Measurements from ENCODE around the gene DBP.

The DBP gene

GRCh38 chr19:48606463-48607358 lies 30.5 kb downstream of the DBP start, which contains the start of gene SPACA4:
Gene SPACA4, plus strand, starts transcription at chr19:48606742. Its CDS starts 237 bp downstream, at chr19:48606979.
- no peak for TF ChIP-seq CTCF (IDR thresholded peaks at IDR 0.05; ENCODE audit: low read depth, low read length)
- DNase-seq (ENCODE audit: extremely low read depth, low read depth), result no peak

GRCh38 chr19:48603850-48604249 lies 33.3 kb downstream of the DBP start:
- no peak for DNase-seq (ENCODE audit: extremely low read depth, low read depth)
- TF ChIP-seq CTCF (IDR thresholded peaks at IDR 0.05; ENCODE audit: low read depth, low read length), result no peak

- TF ChIP-seq CTCF (IDR thresholded peaks at IDR 0.05; ENCODE audit: low read depth, low read length), result no peak
- no peak for DNase-seq (ENCODE audit: extremely low read depth, low read depth)
Measured at GRCh38 chr19:48603449-48603848, 33.7 kb downstream of the DBP start.

- no peak for TF ChIP-seq CTCF (IDR thresholded peaks at IDR 0.05; ENCODE audit: low read depth, low read length)
- DNase-seq (ENCODE audit: extremely low read depth, low read depth), result no peak
Measured at GRCh38 chr19:48603001-48603400, 34.2 kb downstream of the DBP start.

- no peak for TF ChIP-seq CTCF (IDR thresholded peaks at IDR 0.05; ENCODE audit: low read depth, low read length)
Measured at GRCh38 chr19:48600679-48601417, 36.3 kb downstream of the DBP start.

GRCh38 chr19:48598996-48599700 lies 38.0 kb downstream of the DBP start:
- no peak for TF ChIP-seq CTCF (IDR thresholded peaks at IDR 0.05; ENCODE audit: low read depth, low read length)
- DNase-seq (ENCODE audit: extremely low read depth, low read depth), result no peak

More at GRCh38 chr19:48600679-48601417, 36.3 kb downstream of the DBP start:
- no peak for DNase-seq (ENCODE audit: extremely low read depth, low read depth)

Data from AG09319 (cell line).